Measurements from ENCODE around the gene C1orf226.

DNA sequence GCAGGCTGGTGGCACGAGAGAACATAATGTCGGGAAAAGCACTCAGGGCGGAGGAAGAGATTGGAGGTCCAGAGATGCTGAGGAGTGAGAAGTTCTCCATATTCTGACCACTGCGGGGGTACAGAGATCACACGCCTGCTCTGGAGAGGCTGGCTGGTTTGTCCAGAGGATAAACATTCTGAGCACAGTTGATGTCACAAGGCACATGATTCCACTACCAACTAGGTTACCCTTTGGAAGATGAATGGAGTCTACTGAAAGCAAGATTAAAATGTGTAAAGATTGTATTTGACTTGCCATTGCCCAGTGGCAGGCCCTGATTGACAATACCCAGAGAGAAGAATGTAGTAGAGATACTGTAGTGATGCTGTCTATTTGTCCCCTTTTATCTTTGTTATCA lies 4.8 kb upstream of the C1orf226 start, which contains the start of gene SPATA46:
- TF ChIP-seq, protein P1, sequence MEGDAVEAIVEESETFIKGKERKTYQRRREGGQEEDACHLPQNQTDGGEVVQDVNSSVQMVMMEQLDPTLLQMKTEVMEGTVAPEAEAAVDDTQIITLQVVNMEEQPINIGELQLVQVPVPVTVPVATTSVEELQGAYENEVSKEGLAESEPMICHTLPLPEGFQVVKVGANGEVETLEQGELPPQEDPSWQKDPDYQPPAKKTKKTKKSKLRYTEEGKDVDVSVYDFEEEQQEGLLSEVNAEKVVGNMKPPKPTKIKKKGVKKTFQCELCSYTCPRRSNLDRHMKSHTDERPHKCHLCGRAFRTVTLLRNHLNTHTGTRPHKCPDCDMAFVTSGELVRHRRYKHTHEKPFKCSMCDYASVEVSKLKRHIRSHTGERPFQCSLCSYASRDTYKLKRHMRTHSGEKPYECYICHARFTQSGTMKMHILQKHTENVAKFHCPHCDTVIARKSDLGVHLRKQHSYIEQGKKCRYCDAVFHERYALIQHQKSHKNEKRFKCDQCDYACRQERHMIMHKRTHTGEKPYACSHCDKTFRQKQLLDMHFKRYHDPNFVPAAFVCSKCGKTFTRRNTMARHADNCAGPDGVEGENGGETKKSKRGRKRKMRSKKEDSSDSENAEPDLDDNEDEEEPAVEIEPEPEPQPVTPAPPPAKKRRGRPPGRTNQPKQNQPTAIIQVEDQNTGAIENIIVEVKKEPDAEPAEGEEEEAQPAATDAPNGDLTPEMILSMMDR (IDR thresholded peaks at IDR 0.05; ENCODE audit: insufficient read depth, low read length, poor library complexity, severe bottlenecking), result no peak
- TF ChIP-seq EZH2phosphoT487 (conservative IDR thresholded peaks at IDR 0.05; ENCODE audit: low read length), result no peak

Data from SU-DHL-6 (cell line).